Kidney (tissue), 14 donors: ENCODE measurements around the gene GP1BB. TPM values are rescaled to one million over a fixed set of nuclear protein-coding genes. Genes with fewer than 3 reads are reported as not detected.

Experiments used
- DNase-seq, 5 donors: peaks; one replicate each; pipeline ENCODE4 v3.0.0-alpha.2; 2013 to 2020
- FAIRE-seq: peaks from 2 replicates; lab custom pipeline; 2012; peaks lifted over from hg19 to GRCh38; lab: Jason Lieb, UNC
- H3K27ac ChIP-seq, 2 donors: one replicate each; pipeline ENCODE4 v1.7.0; 2013; ENCODE audit warnings: low read depth in 2 of 2, low read length in 2 of 2, inconsistent platforms in 1 of 2
- H3K27me3 ChIP-seq: one replicate; pipeline ENCODE4 v1.7.1; 2013; ENCODE audit warnings: low read length, inconsistent platforms; ENCODE audit not compliant: control insufficient read depth, insufficient read depth
- H3K36me3 ChIP-seq, 3 donors: one replicate each; pipeline versions ENCODE4 v1.7.0 to v1.7.1; 2013; ENCODE audit warnings: low read length in 3 of 3, control low read depth in 1 of 3, inconsistent platforms in 1 of 3; ENCODE audit not compliant: insufficient read depth in 3 of 3, control insufficient read depth in 2 of 3
- H3K4me1 ChIP-seq, 3 donors: one replicate each; pipeline versions ENCODE4 v1.7.0 to v1.7.1; 2013; ENCODE audit warnings: low read length in 3 of 3, inconsistent platforms in 1 of 3, low read depth in 1 of 3; ENCODE audit not compliant: control insufficient read depth in 2 of 3, insufficient read depth in 2 of 3
- H3K4me3 ChIP-seq, 3 donors: one replicate each; pipeline versions ENCODE4 v1.7.0 to v1.8.1; 2013; ENCODE audit warnings: low read length in 3 of 3, control low read depth in 1 of 3, inconsistent platforms in 1 of 3
- H3K9ac ChIP-seq, 3 donors: one replicate each; pipeline versions ENCODE4 v1.7.0 to v1.7.1; 2013; ENCODE audit warnings: low read length in 3 of 3, control low read depth in 1 of 3, inconsistent platforms in 1 of 3
- H3K9me3 ChIP-seq, 3 donors: one replicate each; pipeline versions ENCODE4 v1.7.0 to v1.7.1; 2013; ENCODE audit warnings: low read length in 3 of 3, control low read depth in 1 of 3, inconsistent platforms in 1 of 3; ENCODE audit not compliant: control insufficient read depth in 2 of 3, insufficient read depth in 1 of 3
- CTCF ChIP-seq: IDR thresholded peaks from 3 replicates; pipeline ENCODE4 v1.5.1; 2012; ENCODE audit warnings: mild to moderate bottlenecking, moderate library complexity, borderline replicate concordance; ENCODE audit not compliant: insufficient read depth; ENCODE audit errors: extremely low read depth
- intact Hi-C: fragments of 100-400 bp; cut with DNase I; formaldehyde crosslinking; loops from one replicate; pipeline ENCODE4 v1.11.1; 2022
- polyA plus RNA-seq: library from polyadenylated mRNA; stranded (reverse); fragments of 350-450 nt; fragmentation: Illumina TruSeq; extraction: RNeasy Lipid Tissue Mini Kit (QIAGEN cat#74804); gene quantifications from one replicate; pipeline ENCODE4 v1.2.3, GENCODE V29; 2014; ENCODE audit warnings: low read depth, low replicate concordance; ENCODE audit not compliant: insufficient read depth
- total RNA-seq: library from RNA; stranded (reverse); fragmentation: NEBNext Ultra II Directional; extraction: Animal tissue kit (Norgen Biotek cat#: 25700); gene quantifications from one replicate; pipeline ENCODE4 v1.2.1, GENCODE V29; 2021
- donor health status: control.
- donor health status: control.
- donor health status: control.
- donor health status: control.
- donor health status: control.
- donor health status: DM: yes; HTN: yes; CAD: no.
- donor health status: Normal renal cell carcinoma (clear cell type).

The GP1BB gene
- total and polyA plus RNA-seq, 2 donors from 2014 or later = 1.9 to 4.1 TPM

- peaks cover 0 to 3% (median 0%) of the 10 kb centered on the region in 3 donors for H3K4me1 ChIP-seq
- FAIRE-seq (no peak), DNase-seq (no peak)
- intact Hi-C loops = no loop called here
- H3K4me3 ChIP-seq = no peak overlapping the region
- H3K27me3 ChIP-seq = peaks cover 57% of the 10 kb centered on the region
- H3K9ac ChIP-seq = no peak overlapping the region
- TF ChIP-seq CTCF = no peak
- no peaks in the 10 kb centered on the region for H3K36me3 ChIP-seq
- H3K9me3 ChIP-seq = no peaks in the 10 kb centered on the region
- H3K27ac ChIP-seq = no peak overlapping the region
These were observed 41.5 kb downstream of the GP1BB start for GRCh38 chr22:19764636-19765476.

GRCh38 chr22:19765477-19766239 lies 42.3 kb downstream of the GP1BB start:
- Histone ChIP-seq H3K4me3 (no peak overlapping the region), H3K36me3 (no peaks in the 10 kb centered on the region), H3K9me3 (no peaks in the 10 kb centered on the region), H3K27me3 (peaks cover 56% of the 10 kb centered on the region), H3K4me1 (peaks cover 0 to 3% (median 0%) of the 10 kb centered on the region in 3 donors), H3K27ac (no peak overlapping the region), H3K9ac (no peak overlapping the region)
- TF ChIP-seq CTCF = no peak
- no peak for DNase-seq
- no peak for FAIRE-seq
- intact Hi-C loops = no loop called here

GRCh38 chr22:19766240-19766510 lies 42.8 kb downstream of the GP1BB start:
- no peak overlapping the region for H3K4me3 ChIP-seq
- DNase-seq = no peak

More at GRCh38 chr22:19766240-19766510, 42.8 kb downstream of the GP1BB start:
- Histone ChIP-seq H3K4me1 (peaks cover 0 to 3% (median 0%) of the 10 kb centered on the region in 3 donors), H3K9me3 (no peaks in the 10 kb centered on the region), H3K27me3 (peaks cover 56% of the 10 kb centered on the region), H3K36me3 (no peaks in the 10 kb centered on the region), H3K9ac (no peak overlapping the region), H3K27ac (no peak overlapping the region)
- no peak for TF ChIP-seq CTCF
- intact Hi-C loops = no loop called here
- no peak for FAIRE-seq
